WTC11 (cell line): ENCODE measurements around the gene PKHD1.

Source experiments
- SMAD4 ChIP-seq: sonication (generic); formaldehyde crosslinking; IDR thresholded peaks from 2 replicates; pipeline ENCODE4 v1.8.0; 2022; ENCODE audit warnings: mild to moderate bottlenecking, missing genetic modification reagents
- SP1 ChIP-seq: sonication (generic); formaldehyde crosslinking; conservative IDR thresholded peaks from 2 replicates; pipeline ENCODE4 v1.8.1; 2022; ENCODE audit warnings: missing genetic modification reagents
- ZNF263 ChIP-seq: sonication (generic); formaldehyde crosslinking; IDR thresholded peaks from 2 replicates; pipeline ENCODE4 v1.8.1; 2022; ENCODE audit warnings: low read depth, mild to moderate bottlenecking, moderate library complexity, missing genetic modification reagents
- TF ChIP-seq, protein P1 (sequence below): fragments of 200-600 bp; IDR thresholded peaks from 2 replicates; pipeline ENCODE4 v1.8.0; 2022; ENCODE audit warnings: antibody characterized with exemption
- TF ChIP-seq, protein P2 (sequence below): sonication (generic); formaldehyde crosslinking; IDR thresholded peaks from 2 replicates; pipeline ENCODE4 v1.8.1; 2022; ENCODE audit warnings: low read depth, missing genetic modification reagents, borderline replicate concordance
- TF ChIP-seq, protein P3 (sequence below): sonication (generic); formaldehyde crosslinking; IDR thresholded peaks from 2 replicates; pipeline ENCODE4 v1.8.0; 2022; ENCODE audit warnings: mild to moderate bottlenecking, missing genetic modification reagents
- TF ChIP-seq, protein P4 (sequence below): sonication (generic); formaldehyde crosslinking; IDR thresholded peaks from 2 replicates; pipeline ENCODE4 v1.8.1; 2022; ENCODE audit warnings: mild to moderate bottlenecking, missing genetic modification reagents, moderate library complexity, borderline replicate concordance

DNA sequence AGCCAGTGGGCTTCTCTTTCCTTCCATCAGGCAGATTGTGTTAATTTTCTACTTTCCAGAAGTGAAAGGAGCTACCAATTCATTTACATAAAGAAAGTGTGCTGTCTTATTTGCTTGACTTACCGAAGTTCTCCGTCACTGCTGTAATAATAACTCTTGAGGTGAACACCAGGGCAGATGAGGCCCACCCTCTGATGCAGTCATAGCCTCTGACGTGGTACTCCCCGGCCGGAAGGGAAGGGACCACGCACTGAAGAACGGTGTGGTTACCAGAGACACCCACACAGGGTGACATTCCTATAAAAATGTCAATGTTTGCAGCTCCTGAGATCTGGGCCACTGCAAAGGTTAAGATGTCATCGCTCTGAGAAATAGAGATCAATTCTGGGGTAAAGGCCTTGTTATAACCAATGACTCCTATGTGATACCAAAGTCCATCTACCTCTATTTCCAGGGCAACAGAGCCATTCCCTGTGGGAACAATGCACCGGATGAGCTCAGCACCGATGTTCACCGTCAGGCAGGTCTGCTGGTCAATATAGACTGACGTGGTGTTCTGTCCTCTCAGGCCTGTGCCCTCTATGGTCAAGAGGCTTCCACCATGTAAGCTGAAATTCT lies 62.9 kb downstream of the PKHD1 start:
- TF ChIP-seq, protein P1, sequence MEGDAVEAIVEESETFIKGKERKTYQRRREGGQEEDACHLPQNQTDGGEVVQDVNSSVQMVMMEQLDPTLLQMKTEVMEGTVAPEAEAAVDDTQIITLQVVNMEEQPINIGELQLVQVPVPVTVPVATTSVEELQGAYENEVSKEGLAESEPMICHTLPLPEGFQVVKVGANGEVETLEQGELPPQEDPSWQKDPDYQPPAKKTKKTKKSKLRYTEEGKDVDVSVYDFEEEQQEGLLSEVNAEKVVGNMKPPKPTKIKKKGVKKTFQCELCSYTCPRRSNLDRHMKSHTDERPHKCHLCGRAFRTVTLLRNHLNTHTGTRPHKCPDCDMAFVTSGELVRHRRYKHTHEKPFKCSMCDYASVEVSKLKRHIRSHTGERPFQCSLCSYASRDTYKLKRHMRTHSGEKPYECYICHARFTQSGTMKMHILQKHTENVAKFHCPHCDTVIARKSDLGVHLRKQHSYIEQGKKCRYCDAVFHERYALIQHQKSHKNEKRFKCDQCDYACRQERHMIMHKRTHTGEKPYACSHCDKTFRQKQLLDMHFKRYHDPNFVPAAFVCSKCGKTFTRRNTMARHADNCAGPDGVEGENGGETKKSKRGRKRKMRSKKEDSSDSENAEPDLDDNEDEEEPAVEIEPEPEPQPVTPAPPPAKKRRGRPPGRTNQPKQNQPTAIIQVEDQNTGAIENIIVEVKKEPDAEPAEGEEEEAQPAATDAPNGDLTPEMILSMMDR = no peak
- TF ChIP-seq, protein P2, sequence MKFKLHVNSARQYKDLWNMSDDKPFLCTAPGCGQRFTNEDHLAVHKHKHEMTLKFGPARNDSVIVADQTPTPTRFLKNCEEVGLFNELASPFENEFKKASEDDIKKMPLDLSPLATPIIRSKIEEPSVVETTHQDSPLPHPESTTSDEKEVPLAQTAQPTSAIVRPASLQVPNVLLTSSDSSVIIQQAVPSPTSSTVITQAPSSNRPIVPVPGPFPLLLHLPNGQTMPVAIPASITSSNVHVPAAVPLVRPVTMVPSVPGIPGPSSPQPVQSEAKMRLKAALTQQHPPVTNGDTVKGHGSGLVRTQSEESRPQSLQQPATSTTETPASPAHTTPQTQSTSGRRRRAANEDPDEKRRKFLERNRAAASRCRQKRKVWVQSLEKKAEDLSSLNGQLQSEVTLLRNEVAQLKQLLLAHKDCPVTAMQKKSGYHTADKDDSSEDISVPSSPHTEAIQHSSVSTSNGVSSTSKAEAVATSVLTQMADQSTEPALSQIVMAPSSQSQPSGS (CRISPR knock-in tag) = no peak
- TF ChIP-seq, protein P3, sequence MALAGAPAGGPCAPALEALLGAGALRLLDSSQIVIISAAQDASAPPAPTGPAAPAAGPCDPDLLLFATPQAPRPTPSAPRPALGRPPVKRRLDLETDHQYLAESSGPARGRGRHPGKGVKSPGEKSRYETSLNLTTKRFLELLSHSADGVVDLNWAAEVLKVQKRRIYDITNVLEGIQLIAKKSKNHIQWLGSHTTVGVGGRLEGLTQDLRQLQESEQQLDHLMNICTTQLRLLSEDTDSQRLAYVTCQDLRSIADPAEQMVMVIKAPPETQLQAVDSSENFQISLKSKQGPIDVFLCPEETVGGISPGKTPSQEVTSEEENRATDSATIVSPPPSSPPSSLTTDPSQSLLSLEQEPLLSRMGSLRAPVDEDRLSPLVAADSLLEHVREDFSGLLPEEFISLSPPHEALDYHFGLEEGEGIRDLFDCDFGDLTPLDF (CRISPR knock-in tag) = no peak
- TF ChIP-seq ZNF263 (CRISPR knock-in tag) = no peak
- no peak for TF ChIP-seq SP1 (CRISPR knock-in tag)
- TF ChIP-seq SMAD4 (CRISPR knock-in tag) = no peak
- TF ChIP-seq, protein P4, sequence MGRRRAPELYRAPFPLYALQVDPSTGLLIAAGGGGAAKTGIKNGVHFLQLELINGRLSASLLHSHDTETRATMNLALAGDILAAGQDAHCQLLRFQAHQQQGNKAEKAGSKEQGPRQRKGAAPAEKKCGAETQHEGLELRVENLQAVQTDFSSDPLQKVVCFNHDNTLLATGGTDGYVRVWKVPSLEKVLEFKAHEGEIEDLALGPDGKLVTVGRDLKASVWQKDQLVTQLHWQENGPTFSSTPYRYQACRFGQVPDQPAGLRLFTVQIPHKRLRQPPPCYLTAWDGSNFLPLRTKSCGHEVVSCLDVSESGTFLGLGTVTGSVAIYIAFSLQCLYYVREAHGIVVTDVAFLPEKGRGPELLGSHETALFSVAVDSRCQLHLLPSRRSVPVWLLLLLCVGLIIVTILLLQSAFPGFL (CRISPR knock-in tag) = no peak
